ENCODE data around the gene FOXP1. TPM values are rescaled to one million over a fixed set of nuclear protein-coding genes. Genes with fewer than 3 reads are reported as not detected.
A peak's percentile ranks its signal among the peaks of the same experiment; 100 is the strongest.

Gene FOXP1
- total and polyA plus RNA-seq, 2 of the 8 experiments (the other 6 are each of a cell fraction or from before 2014, with no cell fraction given), result 13.9 to 25.4 TPM

- 91% methylated on average over 8 of the region's 8 CpGs; no CpG with 5 or more reads in 1 of the 2 experiments for WGBS, 2 experiments (ENCODE audit: extremely low coverage in 1 of 2, insufficient coverage in 1 of 2, insufficient read length in 1 of 2, insufficient replicate concordance in 2 of 2, low coverage in 1 of 2, low lambda C conversion rate in 2 of 2, missing lambda C conversion rate in 1 of 2)
- Histone ChIP-seq H3K9me3 (ENCODE audit: insufficient read depth in 2 of 2, low read depth in 1 of 2, low read length in 1 of 2) (no peaks in the 10 kb centered on the region), H2BK5ac (ENCODE audit: low read depth, low read length) (no peak overlapping the region), H3K36me3 (ENCODE audit: control insufficient read depth in 2 of 4, insufficient read depth in 4 of 4, low read length in 3 of 4) (no peaks in the 10 kb centered on the region), H3K79me2 (ENCODE audit: control insufficient read depth in 1 of 2, insufficient read depth in 2 of 2, low read length in 2 of 2) (peaks cover 0 to 6% of the 10 kb centered on the region in 2 experiments; a peak in 1 of 4 replicates), H4K8ac (ENCODE audit: extremely low read depth, insufficient read depth, low read length) (no peak overlapping the region), H2BK15ac (ENCODE audit: low read length) (0 out of 2 replicates have a peak overlapping the region, but pooled peaks have one; percentile 2), H3K18ac (ENCODE audit: extremely low read depth, low read length) (0 out of 2 replicates have a peak overlapping the region, but pooled peaks have one; percentile 13), H3K4ac (replicated peaks; ENCODE audit: insufficient read length, low read depth, low read length) (no peak overlapping the region), H3K4me2 (ENCODE audit: insufficient read depth in 1 of 2, low read depth in 2 of 2, low read length in 2 of 2) (no peak overlapping the region), H3K4me1 (replicated peaks in 1 of 4; ENCODE audit: control insufficient read depth in 3 of 4, insufficient read depth in 4 of 4, low read length in 3 of 4) (peaks cover 3 to 7% (median 5%) of the 10 kb centered on the region in 4 experiments; a peak in 4 of 7 replicates), H3K23ac (ENCODE audit: insufficient read length) (no peak overlapping the region), H2BK20ac (ENCODE audit: low read length) (no peak overlapping the region), H4K91ac (replicated peaks; ENCODE audit: insufficient read length, low read length) (no peak overlapping the region), H4K20me1 (replicated peaks in 1 of 2; ENCODE audit: control insufficient read depth in 1 of 2, insufficient read depth in 2 of 2, low read length in 2 of 2) (no peaks in the 10 kb centered on the region), H3K27ac (ENCODE audit: low read depth, low read length) (no peak overlapping the region), H2BK12ac (ENCODE audit: low read depth, low read length) (no peak overlapping the region), H3K14ac (ENCODE audit: insufficient read length) (no peak overlapping the region), H2BK120ac (replicated peaks; ENCODE audit: low read depth, low read length) (no peak overlapping the region), H3K9ac (replicated peaks in 1 of 4; ENCODE audit: extremely low read depth in 1 of 4, low read depth in 3 of 4, low read length in 3 of 4) (no peak overlapping the region), H4K5ac (ENCODE audit: insufficient read length, low read depth, low read length) (no peak overlapping the region), H2AK5ac (ENCODE audit: low read depth, low read length) (no peak overlapping the region), H2AFZ (ENCODE audit: low read length) (no peak overlapping the region), H3K79me1 (ENCODE audit: low read depth, low read length) (no peaks in the 10 kb centered on the region), H3K23me2 (ENCODE audit: low read depth, low read length) (no peaks in the 10 kb centered on the region; the same call in 1 of the 2 replicates), H3K4me3 (ENCODE audit: extremely low read depth in 1 of 4, insufficient read depth in 2 of 4, low read depth in 3 of 4, low read length in 4 of 4) (no peak overlapping the region), H3K56ac (replicated peaks; ENCODE audit: insufficient read length, low read depth, low read length) (no peak overlapping the region), H3K27me3 (replicated peaks in 1 of 4; ENCODE audit: control insufficient read depth in 3 of 4, extremely low read depth in 1 of 4, insufficient read depth in 3 of 4, low read length in 3 of 4) (no peaks in the 10 kb centered on the region; a peak in 1 of 7 replicates)
- DNase-seq (ENCODE audit: low read depth in 1 of 2, low spot score in 2 of 2), result no peak
- no peak for FAIRE-seq
- TF ChIP-seq POLR2A (IDR thresholded peaks at IDR 0.05; ENCODE audit: control extremely low read depth in 1 of 2, low read depth in 2 of 2, low read length in 2 of 2), result no peak
- TF ChIP-seq CEBPB (IDR thresholded peaks at IDR 0.05; ENCODE audit: low read depth, low read length), result peak; percentile 85; the same call in 1 of the 2 replicates
- ChIA-PET CTCF (ENCODE audit: partially characterized antibody) (interaction anchor here (1.0 kb wide), 1 partner anchor 15 kb away, joined by 3 read pairs; no protein-coding TSS in a partner anchor), POLR2A (ENCODE audit: partially characterized antibody) (interaction anchor here (0.6 kb wide), 1 partner anchor 549 kb away, joined by 3 read pairs; no protein-coding TSS in a partner anchor)
Measured at GRCh38 chr3:71088019-71088708, 495.4 kb downstream of the FOXP1 start.

All from H1 (cell line).